Pons (tissue), 1 donor: Measurements from ENCODE around the gene TBXAS1.
"Not testable (repeated sequence)": the region's sequence is repeated elsewhere in the genome, so short reads cannot be mapped to it uniquely, and the experiment has no call there.

Experiments
- DNase-seq: peaks from one replicate; pipeline ENCODE4 v3.0.0-alpha.2; 2016; ENCODE audit warnings: low spot score

The TBXAS1 gene

DNA sequence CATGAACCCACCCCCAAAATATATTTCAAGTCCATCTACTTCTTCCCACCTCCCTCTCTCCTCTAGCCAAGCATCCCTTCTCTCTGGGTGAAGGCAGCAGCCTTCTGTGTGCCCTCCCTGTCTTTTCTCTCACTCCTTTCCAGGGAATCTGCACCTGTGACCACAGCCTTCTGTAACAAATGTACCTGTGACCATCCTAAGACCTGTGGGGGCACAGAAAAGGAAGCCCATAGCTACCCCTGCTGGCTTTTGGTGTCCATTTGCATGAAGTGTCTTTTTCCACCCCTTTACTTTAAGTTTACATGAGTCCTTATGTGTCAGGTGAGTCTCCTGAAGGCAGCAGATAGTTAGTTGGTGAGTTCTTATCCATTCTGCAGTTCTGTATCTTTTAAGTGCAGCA, 2.0 kb upstream of the TBXAS1 start:
- no peak for DNase-seq

DNA sequence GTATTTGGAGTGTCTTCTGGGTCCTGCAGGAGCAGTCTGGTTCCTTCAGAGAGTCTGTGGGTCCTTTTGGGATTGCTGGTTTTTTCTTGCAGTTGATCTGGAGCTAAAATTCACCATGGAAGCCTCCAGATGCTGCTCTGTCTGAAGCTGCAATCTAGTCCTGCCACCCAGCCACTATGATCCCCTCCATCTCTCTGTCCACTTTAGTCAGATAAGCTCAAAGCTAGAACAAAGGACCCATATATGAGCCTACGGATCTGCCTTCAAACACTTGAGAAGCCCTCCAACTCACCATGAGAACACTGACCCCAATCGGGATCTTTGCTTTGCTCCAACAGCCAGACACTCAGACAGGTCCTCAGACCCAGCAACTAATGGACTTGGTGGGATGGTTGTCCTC, 618 bp upstream of the TBXAS1 start:
- peak; percentile 3 for DNase-seq

DNA sequence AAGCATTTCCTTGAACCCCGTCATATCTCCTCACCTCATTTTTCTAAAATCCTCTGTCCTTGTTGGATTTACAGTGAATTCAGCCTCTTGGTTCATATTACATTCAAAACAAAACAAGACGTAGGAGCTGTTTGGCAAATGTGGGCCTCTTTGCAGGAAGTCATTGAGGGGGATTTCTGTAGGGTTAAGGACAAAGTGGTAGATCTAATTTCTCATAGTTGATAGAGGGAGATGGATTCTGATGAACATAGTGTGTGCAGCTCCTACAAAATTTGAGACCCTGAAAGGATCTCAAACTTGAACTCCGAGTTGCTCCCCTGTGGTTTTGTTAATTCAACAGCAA, 682 bp downstream of the TBXAS1 start:
- no peak for DNase-seq

DNA sequence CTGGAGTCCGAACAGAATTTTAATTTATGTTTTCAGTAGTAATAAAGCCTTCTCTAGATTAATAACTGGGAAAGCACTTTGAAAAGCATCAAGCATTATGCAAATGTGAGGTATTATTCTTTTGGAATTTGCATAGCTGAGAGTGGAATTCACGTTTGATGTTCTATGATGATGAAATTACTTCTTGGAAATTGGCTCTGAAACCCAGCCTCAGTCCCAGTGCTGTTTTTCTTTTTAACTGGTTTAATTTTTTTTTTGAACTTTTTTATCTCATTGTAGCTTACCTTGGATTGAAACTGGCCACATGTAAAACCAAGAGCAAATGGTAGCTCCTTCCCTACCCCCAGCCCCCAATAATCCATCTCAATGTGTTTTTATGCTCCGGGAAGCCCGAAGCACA, 1.2 kb downstream of the TBXAS1 start:
- DNase-seq, result no peak

DNA sequence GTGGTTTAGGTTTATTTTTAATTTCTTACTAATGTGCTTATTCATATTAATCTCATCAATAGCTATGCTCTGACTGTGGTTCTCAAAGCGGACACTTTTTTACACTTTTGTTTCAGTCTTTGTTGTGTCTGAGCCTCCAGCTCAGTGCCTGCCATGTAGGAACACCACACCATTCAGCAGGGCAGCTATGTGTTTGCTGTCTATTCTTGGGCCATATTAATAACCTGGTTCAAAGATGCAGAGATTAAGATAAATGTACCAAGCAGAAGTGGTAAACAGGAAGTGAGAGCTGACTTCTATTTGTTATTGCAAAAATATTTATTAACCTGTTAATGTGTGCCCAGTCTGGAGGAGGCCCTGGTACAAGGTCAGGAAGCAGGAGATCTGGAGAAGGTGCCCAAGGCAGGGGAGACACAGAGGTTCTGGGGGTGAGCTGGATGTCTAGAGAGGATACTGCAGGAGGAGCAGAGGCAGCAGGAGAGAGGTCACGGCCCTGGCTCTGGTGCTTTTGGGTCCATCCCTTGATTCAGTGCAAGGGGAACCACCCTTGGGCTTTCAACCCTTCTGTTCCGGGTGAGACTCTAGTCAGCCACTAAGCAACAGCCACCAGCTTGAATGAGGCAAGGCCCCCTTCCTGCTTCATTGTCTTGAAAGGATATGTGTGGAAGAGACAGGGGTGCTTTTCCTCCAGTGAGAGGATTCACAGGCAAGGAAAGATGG, 1.9 kb downstream of the TBXAS1 start:
- DNase-seq, result no peak

DNA sequence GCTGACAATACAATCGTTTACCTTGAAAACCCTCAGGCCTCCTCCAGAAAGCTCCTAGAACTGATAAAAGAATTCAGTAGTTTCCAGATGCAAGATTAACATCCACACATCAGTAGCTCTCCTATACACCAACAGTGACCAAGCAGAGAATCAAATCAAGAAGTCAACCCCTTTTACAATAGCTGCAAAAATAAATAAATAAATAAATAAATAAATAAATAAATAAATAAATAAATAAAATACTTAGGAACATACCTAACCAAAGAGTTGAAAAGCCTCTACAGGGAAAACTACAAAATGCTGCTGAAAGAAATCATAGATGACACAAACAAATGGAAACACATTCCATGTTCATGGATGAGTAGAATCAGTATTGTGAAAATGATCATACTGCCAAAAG, 6.8 kb downstream of the TBXAS1 start:
- not testable (repeated sequence) for DNase-seq

DNA sequence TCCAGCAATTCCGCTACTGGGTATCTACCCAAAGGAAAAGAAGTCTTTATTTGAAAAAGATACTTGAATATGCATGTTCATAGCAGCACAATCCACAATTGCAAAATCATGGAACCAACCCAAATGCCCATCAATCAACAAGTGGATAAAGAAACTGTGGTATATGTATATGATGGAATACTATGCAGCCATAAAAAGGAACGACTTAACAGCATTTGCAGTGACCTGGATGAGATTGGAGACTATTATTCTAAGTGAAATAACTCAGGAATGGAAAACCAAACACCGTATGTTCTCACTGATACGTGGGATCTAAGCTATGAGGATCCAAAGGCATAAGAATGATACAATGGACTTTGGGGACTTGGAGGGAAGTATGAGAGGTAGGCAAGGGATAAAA, 8.2 kb downstream of the TBXAS1 start:
- not testable (repeated sequence) for DNase-seq

DNA sequence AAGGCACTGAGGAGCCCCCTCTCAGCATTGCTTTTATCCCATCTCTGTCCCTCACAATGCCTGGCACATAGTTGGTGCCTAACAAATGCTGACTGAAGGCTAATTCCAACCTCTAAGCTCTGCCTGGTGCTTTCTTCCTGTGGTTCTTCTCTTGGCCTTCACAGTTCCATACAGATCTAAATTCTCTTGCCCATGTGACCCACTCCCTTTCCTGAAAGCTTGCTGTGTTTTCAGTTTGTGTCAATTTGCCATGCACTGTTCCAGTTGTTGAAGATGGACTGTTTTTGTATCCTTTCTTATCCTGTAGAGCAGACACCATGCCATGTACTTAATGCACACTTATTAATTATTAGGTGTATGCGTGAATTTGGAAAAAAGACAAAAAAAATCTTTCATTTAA, 9.2 kb downstream of the TBXAS1 start:
- DNase-seq, result no peak

DNA sequence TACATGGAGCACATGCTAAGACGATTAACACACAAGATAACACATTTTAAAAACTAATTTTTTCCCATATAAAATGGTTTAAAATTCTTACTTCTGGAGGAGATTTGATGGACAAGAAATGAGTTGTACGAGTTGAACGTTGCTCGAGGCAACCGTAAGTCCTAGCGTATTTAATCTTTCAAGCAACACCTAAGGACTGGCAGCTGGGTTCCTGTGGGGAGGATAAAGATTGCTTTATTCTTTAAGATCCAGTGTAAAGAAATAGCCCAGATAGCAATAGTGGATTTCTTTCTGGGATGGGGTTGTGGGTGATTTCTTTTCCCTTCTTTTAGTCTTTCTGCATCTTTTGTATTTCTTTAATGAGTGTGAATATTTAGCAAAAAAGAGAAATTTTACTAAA, 9.8 kb downstream of the TBXAS1 start:
- DNase-seq, result no peak

DNA sequence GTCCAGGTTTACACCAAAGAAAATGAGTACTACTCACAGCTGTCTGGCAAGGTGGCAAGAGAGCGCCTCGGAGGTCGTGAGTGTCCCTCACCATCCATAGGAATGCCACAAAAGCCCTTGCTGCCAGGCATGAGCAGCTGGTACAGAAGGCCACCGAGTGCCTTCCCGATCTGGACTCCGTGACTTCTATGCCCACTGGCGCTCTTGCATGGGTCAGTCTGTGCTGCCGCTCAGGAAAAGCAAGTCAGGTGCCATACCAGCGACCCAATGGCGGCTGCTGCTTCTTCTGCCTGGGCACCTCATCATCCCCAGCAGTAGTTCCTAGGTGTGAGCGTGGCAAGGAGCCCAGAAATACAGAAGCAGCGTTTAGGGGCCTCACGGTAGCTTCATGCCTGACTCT, 11.7 kb downstream of the TBXAS1 start:
- no peak for DNase-seq

DNA sequence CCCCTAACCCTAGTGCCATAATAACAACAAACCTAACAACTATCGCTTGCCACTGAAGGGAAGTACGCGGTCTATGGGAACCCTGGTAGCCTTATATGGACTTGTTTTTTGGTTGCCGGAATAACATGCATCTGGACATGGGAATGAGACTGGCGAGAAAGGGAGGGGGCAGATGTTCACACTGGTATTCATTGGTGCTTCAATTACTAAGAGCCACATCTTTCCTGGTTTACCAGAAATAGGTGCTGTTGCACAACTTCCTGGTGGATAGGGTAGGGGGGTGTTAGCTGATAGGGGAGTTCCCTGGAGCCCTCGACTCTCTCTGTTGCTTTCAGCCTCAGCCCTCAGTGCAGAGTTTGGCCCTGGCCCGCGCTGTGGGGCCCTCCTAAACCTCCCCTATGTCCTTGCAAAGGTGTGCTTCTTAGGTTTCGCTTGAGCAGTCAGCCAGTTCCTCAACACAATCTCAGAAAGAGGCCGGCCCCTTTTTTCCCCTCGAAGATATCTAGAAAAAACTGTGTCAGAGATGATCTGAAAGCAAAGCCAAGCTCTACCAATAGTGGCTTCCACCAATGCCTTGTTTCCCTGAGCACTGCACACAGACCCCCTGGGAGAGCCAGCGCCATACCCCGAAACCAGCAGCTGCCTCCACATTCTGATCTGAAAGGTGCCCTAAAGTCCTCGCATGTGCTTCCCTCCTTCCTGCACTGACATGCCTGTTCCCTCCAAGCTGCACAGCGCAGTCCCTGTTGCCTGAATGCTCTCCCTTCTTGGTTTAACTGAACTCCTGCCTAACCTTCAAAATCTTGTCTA, 13.5 kb downstream of the TBXAS1 start:
- DNase-seq, result no peak

DNA sequence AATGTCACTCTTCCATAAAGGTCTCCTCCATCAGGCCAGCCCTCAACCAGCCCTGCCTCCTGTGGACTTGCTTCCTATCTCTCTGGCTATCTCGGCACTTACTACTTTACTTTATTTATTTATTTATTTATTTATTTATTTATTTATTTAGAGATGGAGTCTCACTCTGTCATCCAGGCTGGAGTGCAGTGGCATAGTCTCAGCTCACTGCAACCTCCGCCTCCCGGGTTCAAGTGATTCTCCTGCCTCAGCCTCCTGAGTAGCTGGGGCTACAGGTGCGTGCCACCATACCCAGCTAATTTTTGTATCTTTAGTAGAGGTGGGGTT, 14.1 kb downstream of the TBXAS1 start:
- not testable (repeated sequence) for DNase-seq

DNA sequence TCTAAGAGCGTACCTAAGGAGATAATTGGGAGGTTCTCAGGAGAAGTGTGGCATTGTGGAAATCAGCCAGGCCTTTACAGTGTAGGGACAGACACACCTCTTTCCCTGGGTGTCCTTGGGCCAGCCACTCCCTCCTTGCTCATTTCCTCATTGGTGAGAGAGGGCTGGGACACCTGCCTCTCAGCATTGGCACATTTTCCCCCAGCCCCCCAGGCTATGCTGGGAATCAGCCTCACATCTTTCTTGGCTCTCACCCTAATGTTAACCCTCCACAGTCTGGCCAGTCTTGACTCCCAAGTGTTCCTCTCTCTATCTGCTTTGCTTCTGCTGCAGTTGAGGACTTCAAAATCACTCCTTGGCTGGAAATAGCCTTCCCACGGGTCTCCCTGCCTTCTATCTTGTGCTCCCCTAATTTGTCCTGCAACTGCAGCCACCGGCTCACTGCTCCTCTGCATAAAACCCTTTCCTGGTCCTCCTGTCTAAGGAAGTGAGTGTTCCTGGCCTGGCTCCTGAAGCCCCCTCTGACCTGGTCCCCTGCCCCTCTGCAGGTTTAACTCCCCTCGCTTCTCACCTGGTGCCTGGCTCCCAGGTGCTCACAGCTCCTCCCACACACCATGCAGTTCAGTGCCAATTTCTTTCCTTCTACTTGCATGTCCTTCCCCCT, 15.8 kb downstream of the TBXAS1 start:
- DNase-seq, result no peak

DNA sequence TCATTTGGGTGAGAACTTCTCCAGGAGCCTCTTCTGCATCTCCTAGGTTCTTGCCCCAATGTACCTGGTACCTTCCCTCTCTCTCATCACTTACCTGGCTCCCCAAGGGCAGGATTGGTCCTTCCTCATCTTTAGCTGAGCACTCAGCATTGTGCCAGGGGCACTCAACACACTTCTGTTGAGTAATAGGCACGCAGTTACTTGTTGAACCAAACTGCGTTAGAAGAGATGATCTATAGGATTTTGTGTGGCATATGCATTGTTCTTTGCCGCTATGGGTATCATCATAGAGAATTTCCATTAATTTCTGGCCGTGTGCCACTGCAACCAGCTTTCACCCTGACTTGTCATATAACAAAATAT, 16.4 kb downstream of the TBXAS1 start:
- DNase-seq, result no peak

DNA sequence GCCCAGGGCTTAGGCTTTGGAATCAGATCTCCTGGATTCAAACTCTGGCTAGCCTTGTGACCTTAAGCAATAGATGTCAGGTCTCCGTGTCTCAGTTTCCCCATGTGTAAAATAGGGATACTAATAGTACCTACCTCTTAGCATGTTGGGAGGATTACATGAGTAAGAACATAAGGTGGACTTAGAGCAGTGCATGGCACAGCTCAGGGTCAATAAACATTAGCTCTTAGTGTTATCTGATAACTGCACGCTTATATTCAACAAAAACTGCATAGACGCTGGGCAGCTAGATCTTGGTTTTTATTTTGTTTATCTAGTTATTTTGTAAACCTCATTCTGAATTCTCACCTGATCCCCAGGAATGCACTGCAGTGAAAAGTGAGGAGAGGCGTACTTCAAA, 17.2 kb downstream of the TBXAS1 start:
- DNase-seq, result no peak

DNA sequence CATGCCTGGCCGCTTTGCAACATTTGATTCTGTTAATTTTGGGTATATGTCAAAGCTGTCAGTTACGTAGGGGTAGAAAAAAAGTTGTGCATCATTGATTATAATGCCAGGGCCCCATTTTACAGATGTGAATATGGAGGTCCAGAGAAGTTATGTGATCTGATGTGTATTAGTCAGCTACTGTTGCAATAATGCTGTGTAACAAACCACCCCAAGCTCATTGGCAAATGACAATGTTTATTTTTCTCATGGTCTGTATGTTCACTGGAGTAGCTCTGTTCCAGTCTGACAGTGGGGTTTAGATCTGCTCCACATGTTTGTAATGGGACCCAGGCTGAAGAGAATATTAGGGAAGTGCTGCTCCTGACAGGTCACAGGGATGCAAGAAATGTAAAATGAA, 19.2 kb downstream of the TBXAS1 start:
- no peak for DNase-seq

DNA sequence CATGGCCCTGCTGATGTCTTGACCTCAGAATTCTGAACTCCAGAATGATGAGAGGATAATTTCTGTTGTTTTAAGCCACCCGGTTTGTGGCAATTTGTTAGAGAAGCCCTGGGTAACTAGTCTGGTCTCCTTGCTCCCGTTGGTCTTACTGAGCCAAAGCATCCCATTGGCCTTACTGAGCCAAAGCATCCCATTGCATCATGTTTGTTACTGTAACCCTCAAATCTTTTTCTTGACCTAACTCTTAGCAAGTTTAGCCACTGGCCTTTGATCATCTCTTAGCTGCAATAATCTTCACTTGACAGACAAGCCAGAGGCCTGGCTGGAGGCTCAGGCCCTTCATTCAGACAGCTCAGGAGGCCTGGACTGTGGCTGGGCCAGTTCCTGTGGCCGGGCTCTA, 21.8 kb downstream of the TBXAS1 start:
- no peak for DNase-seq

DNA sequence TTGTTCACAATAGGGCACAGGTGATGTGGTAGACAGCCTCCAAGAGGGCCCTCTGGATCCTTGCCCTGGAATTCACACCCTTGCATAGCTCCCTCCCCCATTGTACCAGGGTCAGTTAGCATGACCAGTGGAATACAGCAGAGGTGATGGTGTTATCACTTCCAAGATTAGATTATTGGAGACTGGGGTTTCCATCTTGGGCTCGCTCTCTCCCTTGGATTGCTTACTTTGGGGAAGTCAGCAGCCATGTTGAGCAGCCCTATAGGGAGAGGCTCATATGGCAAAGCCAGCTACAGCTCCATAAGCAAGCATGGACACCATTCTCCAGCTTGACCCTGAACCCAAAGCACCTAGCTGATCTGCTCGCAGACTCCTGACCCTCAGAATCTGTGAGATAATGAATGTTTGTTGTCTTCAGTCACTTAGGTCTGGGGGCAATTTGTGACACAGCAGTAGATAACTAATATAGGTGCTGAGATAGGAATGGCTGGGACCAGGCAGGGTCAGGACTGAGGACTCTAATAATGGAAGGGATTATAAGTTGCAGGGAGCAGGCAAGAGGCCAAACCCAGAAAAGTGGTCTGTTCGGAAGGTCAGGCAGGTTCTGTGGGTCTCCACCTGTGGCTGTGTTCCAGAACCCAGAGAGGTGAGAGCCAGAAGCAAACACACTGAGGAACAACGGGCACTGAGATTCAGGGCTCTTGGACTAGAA, 22.9 kb downstream of the TBXAS1 start:
- DNase-seq, result no peak

DNA sequence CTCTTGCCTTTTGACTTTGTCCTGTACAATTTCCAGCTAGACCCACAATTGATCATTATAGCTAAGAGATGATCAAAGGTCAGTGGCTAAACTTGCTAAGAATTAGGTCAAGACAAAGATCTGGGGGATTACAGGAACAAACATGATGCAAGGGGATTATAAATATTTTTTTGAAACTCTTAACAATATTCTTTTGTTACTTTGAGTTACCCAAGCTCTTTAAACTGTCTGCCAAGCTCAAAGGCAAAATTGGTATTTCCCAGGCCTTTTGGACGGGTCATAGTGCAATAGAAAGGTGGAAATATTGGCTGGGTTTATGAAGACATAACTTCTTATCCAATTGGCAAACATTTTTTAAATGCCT, 23.4 kb downstream of the TBXAS1 start:
- DNase-seq, result no peak

DNA sequence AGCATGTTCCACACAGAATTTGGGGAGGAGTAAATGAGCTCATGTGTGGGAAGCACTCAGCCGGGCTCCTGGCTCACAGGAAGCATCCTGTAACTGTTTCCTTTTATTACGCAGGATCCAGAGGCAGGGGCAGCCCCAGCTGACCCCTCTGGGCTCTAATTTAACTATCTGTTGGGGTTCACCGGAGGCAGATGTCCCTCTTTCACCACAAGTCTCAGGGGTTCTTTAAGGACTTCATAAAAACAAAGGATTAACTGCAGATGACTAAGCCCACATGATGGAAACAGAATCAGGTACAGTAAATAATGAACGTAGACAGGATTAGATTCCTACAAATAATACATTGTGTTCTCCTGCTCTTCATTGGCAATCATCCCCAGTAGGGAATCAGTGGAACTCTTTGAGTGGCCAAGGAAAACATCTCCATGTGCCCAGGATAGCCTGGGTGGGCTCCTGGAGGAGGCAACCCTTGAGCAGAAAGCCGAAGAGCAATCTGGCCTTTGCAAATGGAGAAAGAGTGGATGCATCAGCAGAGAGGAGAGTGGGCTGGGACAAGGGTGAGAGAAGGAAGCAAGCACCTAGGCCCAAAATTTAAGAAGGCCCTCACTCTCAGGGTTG, 24.6 kb downstream of the TBXAS1 start:
- no peak for DNase-seq

DNA sequence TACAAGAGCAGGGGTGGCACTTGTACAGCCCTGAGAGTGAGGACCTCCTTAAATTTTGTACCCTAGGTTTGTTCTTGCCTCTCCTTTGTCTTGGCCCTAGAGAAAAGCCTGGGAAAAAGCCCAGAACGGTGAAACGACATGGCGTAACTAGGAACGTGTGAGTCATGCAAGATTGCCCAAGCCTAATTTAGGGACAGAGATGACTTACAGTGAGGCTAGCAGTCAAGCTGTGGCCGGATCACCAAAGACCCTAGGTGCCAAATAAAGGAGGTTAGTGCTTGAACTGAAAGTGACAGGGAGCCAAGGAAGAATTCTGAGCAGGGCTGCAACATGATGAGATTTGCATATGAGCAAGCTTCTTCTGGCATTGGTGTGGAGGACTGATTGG, 25.1 kb downstream of the TBXAS1 start:
- no peak for DNase-seq

DNA sequence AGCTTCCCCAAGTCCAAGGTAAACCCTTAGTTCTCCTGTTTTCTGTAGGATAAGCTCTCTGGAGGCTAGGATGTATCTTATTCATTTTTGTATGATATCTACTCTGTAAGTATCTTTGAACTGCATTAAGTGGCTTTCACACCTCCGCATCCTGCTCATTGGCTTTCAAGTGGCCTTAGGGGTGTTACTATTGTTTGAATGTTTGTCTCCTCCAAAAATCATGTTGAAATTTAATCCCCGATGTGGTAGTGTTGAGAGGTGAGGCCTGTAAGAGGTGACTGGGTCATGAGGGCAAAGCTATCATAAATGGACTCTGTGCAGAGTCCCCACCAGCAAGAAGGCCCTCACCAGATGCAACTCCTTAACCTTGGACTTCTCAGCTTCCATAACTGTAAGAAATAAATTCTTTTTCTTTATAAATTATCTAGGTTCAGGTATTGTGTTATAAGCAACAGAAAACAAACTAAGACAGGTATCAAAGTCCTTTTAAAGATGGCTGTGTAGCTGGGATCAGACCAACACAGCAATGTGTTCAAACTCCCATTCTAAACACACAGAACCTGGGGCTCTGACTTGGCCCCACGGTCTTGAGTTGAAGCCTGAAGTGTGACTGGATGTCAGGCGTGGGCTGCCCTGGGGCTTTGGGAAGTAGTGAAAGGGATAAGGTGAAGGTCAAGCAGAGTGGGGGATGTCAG, 25.9 kb downstream of the TBXAS1 start:
- DNase-seq, result no peak
